Mucosa of rectum (tissue), 2 donors: ENCODE data around the gene ARHGEF40.

Source experiments
- H3K27ac ChIP-seq, 2 donors: one replicate each; pipeline ENCODE4 v1.7.0; 2013; ENCODE audit warnings: inconsistent platforms in 2 of 2, low read depth in 2 of 2, low read length in 2 of 2
- H3K27me3 ChIP-seq, 2 donors: one replicate each; pipeline ENCODE4 v1.7.0; 2013; ENCODE audit warnings: low read length in 2 of 2; ENCODE audit not compliant: control insufficient read depth in 2 of 2, insufficient read depth in 2 of 2
- H3K36me3 ChIP-seq, 2 donors: one replicate each; pipeline ENCODE4 v1.7.0; 2013; ENCODE audit warnings: low read length in 2 of 2; ENCODE audit not compliant: control insufficient read depth in 2 of 2, insufficient read depth in 2 of 2
- H3K4me1 ChIP-seq, 2 donors: one replicate each; pipeline ENCODE4 v1.7.0; 2013; ENCODE audit warnings: low read length in 2 of 2, mild to moderate bottlenecking in 1 of 2; ENCODE audit not compliant: control insufficient read depth in 2 of 2, insufficient read depth in 2 of 2
- H3K4me3 ChIP-seq, 2 donors: one replicate each; pipeline ENCODE4 v1.7.0; 2013; ENCODE audit warnings: low read length in 2 of 2
- H3K9ac ChIP-seq, 2 donors: one replicate each; pipeline ENCODE4 v1.7.0; 2013; ENCODE audit warnings: low read length in 2 of 2, low read depth in 1 of 2, mild to moderate bottlenecking in 1 of 2
- H3K9me3 ChIP-seq, 2 donors: one replicate each; pipeline ENCODE4 v1.7.0; 2013; ENCODE audit warnings: low read length in 2 of 2; ENCODE audit not compliant: control insufficient read depth in 2 of 2
- donor health status: healthy.
- donor health status: Normal muscosa, but diverticular disease.

The ARHGEF40 gene

GRCh38 chr14:21084396-21084795, 14.3 kb downstream of the ARHGEF40 start:
- Histone ChIP-seq H3K27me3 (no peaks in the 10 kb centered on the region), H3K36me3 (peaks cover 63 to 70% of the 10 kb centered on the region in 2 donors), H3K27ac (no peak overlapping the region), H3K9me3 (no peaks in the 10 kb centered on the region), H3K9ac (no peak overlapping the region), H3K4me1 (peaks cover under 1 to 7% of the 10 kb centered on the region in 2 donors), H3K4me3 (no peak overlapping the region)

- Histone ChIP-seq H3K9me3 (no peaks in the 10 kb centered on the region), H3K27ac (no peak overlapping the region), H3K27me3 (no peaks in the 10 kb centered on the region), H3K4me1 (peaks cover 6 to 15% of the 10 kb centered on the region in 2 donors), H3K4me3 (no peak overlapping the region), H3K36me3 (peaks cover 59 to 62% of the 10 kb centered on the region in 2 donors), H3K9ac (no peak overlapping the region)
Observed at GRCh38 chr14:21084998-21085853, 15.1 kb downstream of the ARHGEF40 start.

DNA sequence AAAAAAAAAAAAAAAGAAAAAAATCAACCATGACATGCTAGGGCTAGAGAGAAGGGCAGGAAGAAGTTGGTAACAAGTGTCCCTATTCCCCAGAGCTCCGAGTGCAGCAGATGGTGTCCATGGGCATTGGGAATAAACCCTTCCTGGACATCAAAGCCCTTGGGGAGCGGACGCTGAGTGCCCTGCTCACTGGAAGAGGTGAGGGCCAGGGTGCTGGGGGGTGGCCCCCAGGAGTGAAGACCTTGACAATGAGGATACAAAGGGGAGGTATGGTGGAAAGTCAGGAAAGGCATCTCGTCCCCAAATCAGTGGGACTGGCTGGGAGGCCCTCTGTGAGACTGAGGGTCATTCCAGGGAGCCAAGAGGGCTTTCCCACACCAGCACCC, 16.8 kb downstream of the ARHGEF40 start:
- no peaks in the 10 kb centered on the region for H3K9me3 ChIP-seq
- no peaks in the 10 kb centered on the region for H3K27me3 ChIP-seq
- H3K27ac ChIP-seq = no peak overlapping the region
- peaks cover 52 to 62% of the 10 kb centered on the region in 2 donors for H3K36me3 ChIP-seq
- no peak overlapping the region for H3K9ac ChIP-seq
- peaks cover 6 to 15% of the 10 kb centered on the region in 2 donors for H3K4me1 ChIP-seq
- no peak overlapping the region for H3K4me3 ChIP-seq

DNA sequence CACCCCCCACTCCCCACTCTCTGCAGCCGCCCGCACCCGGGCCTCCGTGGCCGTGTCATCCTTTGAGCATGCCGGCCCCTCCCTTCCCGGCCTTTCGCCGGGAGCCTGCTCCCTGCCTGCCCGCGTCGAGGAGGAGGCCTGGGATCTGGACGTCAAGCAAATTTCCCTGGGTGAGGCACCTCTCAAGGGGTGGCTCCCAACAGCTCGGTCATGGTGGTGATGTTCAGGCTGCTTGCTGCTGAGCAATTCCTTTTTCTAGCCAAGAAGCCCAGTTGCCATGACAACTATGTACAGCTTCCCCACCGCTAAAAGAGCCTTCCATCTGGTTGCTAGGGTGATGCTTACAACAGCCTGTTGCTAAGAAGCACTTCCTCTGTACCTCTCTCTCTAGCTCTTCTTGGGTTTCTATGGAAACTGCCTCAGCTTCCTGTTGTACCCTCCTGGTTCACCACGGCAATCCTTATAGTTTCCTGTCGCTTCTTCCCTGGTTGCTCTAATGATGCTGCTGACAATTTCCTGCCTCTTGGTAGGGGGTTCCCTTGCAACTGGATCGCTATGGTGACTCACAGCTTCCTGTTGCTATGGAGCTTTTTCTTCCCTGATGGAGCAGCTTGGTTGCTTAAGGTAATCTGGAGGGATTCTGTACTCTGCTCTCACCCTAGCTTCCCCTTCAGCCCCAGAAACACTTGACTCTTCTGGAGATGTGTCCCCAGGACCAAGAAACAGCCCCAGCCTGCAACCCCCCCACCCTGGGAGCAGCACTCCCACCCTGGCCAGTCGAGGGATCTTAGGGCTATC, 17.4 kb downstream of the ARHGEF40 start:
- no peaks in the 10 kb centered on the region for H3K27me3 ChIP-seq
- H3K9ac ChIP-seq = no peak overlapping the region
- H3K4me1 ChIP-seq = peaks cover 6 to 18% of the 10 kb centered on the region in 2 donors
- no peak overlapping the region for H3K27ac ChIP-seq
- H3K4me3 ChIP-seq = no peak overlapping the region
- H3K9me3 ChIP-seq = no peaks in the 10 kb centered on the region
- H3K36me3 ChIP-seq = peaks cover 46 to 57% of the 10 kb centered on the region in 2 donors

DNA sequence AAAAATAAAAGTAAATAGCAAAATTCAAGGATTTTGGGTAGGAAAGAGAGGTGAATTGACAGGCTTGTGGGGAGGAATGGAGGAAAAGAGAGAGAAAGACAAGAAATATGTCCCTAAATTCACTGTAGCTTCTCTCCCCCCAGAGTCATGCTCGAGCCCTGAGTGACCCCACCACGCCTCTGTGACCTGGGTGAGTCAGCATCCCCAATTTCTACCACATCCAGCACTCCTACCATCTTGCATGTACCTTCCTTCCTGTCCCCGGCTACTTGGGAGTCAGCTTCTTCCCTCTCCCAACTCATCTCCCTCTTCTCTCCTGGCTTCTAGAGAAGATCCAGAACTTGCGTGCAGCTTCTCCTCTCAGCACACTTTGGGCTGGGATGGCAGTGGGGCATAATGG, 18.6 kb downstream of the ARHGEF40 start:
- H3K4me3 ChIP-seq = no peak overlapping the region
- peak overlapping the region; percentile 25 to 32 for H3K27ac ChIP-seq
- peaks cover 40 to 52% of the 10 kb centered on the region in 2 donors for H3K36me3 ChIP-seq
- no peak overlapping the region for H3K9ac ChIP-seq
- H3K27me3 ChIP-seq = no peaks in the 10 kb centered on the region
- H3K9me3 ChIP-seq = no peaks in the 10 kb centered on the region
- H3K4me1 ChIP-seq = peaks cover 6 to 18% of the 10 kb centered on the region in 2 donors

GRCh38 chr14:21089271-21089670, 19.2 kb downstream of the ARHGEF40 start:
- Histone ChIP-seq H3K9me3 (no peaks in the 10 kb centered on the region), H3K4me1 (peaks cover 6 to 21% of the 10 kb centered on the region in 2 donors), H3K27ac (peak overlapping the region; percentile 40 to 58), H3K27me3 (no peaks in the 10 kb centered on the region), H3K9ac (no peak overlapping the region), H3K36me3 (peaks cover 36 to 48% of the 10 kb centered on the region in 2 donors), H3K4me3 (no peak overlapping the region)

DNA sequence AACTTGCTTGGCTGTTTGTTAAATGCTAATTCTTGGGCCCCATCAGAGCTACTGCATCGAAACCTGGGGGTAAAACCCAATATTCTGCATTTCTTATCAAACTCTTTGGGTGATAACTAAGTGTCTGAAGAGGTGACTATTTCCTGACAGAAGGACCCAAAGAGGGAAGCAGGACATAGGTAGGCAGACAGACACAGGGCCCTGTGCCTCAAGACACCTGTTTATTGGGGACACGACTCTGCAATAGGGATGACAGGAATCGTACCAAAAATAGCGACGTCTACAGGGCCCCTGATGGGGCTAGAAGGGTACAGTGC, 19.7 kb downstream of the ARHGEF40 start:
- Histone ChIP-seq H3K4me3 (no peak overlapping the region), H3K36me3 (peaks cover 31 to 42% of the 10 kb centered on the region in 2 donors), H3K27ac (peak overlapping the region; percentile 40 to 58), H3K9me3 (no peaks in the 10 kb centered on the region), H3K9ac (peak overlapping the region in 1 of 2 donors; percentile 14), H3K4me1 (peaks cover 6 to 22% of the 10 kb centered on the region in 2 donors), H3K27me3 (no peaks in the 10 kb centered on the region)

DNA sequence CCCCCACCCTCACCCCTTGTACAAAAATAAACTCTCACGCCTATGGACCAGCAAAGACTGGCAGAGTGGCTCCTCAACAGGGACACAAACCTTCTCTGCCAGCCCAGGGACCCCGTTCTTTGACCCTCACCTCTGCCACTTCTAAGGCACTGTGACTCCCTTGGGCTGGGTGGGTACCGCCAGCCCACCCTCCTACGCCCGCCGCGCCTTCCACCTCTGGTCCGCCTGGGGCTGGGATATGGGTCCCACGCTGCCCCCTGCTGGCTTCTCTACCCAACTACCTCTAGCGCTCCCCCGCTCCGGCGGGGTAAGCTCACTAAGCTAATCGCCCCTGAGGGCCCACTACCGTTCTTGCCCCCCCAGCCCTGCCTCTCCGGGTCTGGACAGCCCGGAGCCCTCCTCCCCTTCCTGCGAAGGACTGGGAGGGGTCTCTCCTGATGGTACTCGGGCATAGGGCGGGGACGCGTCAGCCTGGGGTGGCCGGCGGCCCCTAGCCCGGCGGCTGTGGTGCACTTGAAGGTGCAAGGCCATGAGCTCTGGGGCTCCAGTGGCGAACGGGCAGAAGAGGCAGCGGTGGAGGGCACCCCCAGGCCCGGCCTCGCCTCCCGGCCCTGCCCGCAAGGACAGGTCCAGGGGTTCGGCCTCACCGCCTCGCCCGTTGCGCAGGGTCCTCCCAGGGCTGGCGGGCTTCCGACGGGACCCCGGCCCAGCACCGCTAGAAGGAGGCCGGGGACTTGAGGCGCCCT, 20.3 kb downstream of the ARHGEF40 start:
- H3K4me3 ChIP-seq = no peak overlapping the region
- no peaks in the 10 kb centered on the region for H3K27me3 ChIP-seq
- H3K9me3 ChIP-seq = no peaks in the 10 kb centered on the region
- peak overlapping the region in 1 of 2 donors; percentile 58 for H3K27ac ChIP-seq
- H3K4me1 ChIP-seq = peaks cover 6 to 22% of the 10 kb centered on the region in 2 donors
- H3K36me3 ChIP-seq = peaks cover 27 to 39% of the 10 kb centered on the region in 2 donors
- no peak overlapping the region for H3K9ac ChIP-seq

- H3K9ac ChIP-seq = no peak overlapping the region
- H3K27me3 ChIP-seq = no peaks in the 10 kb centered on the region
- H3K27ac ChIP-seq = no peak overlapping the region
- H3K36me3 ChIP-seq = peaks cover 21 to 33% of the 10 kb centered on the region in 2 donors
- H3K4me1 ChIP-seq = peaks cover 6 to 22% of the 10 kb centered on the region in 2 donors
- H3K9me3 ChIP-seq = no peaks in the 10 kb centered on the region
- no peak overlapping the region for H3K4me3 ChIP-seq
Observed at GRCh38 chr14:21090940-21091663, 21.0 kb downstream of the ARHGEF40 start.
